Sigmoid colon (tissue), 7 donors: ENCODE results near the gene ARPP21. TPM values are rescaled to one million over a fixed set of nuclear protein-coding genes. Genes with fewer than 3 reads are reported as not detected.

Source experiments
- DNase-seq: peaks from one replicate; pipeline ENCODE4 v3.0.0-alpha.2; 2019
- H3K27ac ChIP-seq, 4 donors: fragments of 200-600 bp; sonication (generic); one replicate each; pipeline ENCODE4 v1.5.1; 2016 to 2019; ENCODE audit warnings: mild to moderate bottlenecking in 1 of 4
- H3K27me3 ChIP-seq, 3 donors: fragments of 200-600 bp; sonication (generic); one replicate each; pipeline ENCODE4 v1.5.1; 2019; ENCODE audit warnings: mild to moderate bottlenecking in 1 of 3
- H3K36me3 ChIP-seq, 4 donors: fragments of 200-600 bp; sonication (generic); one replicate each; pipeline ENCODE4 v1.5.1; 2016 to 2019
- H3K4me1 ChIP-seq, 4 donors: fragments of 200-600 bp; sonication (generic); one replicate each; pipeline ENCODE4 v1.5.1; 2017 to 2019
- H3K4me3 ChIP-seq, 4 donors: fragments of 200-600 bp; sonication (generic); one replicate each; pipeline ENCODE4 v1.5.1; 2017 to 2019; ENCODE audit warnings: mild to moderate bottlenecking in 2 of 4, moderate library complexity in 1 of 4
- H3K9me3 ChIP-seq, 4 donors: fragments of 200-600 bp in 3 of 4; sonication (generic) in 3 of 4; one replicate each; pipeline versions ENCODE4 v1.5.1 to v1.6.1; 2013 to 2019
- CTCF ChIP-seq, 4 experiments: fragments of 450-650 bp in 3 of 4; fragments of 200-600 bp in 1 of 4; IDR thresholded peaks; one replicate each; pipeline ENCODE4 v1.5.1; 2016 to 2019; ENCODE audit warnings: antibody characterized with exemption in 4 of 4, mild to moderate bottlenecking in 3 of 4, moderate library complexity in 2 of 4
- EP300 ChIP-seq, 4 donors: sonication (generic); formaldehyde crosslinking; IDR thresholded peaks; one replicate each; pipeline ENCODE4 v1.6.1; 2017; ENCODE audit warnings: antibody characterized with exemption in 4 of 4
- POLR2A ChIP-seq, 2 donors: fragments of 450-650 bp; IDR thresholded peaks; one replicate each; pipeline ENCODE4 v1.6.1; 2016; ENCODE audit warnings: antibody characterized with exemption in 2 of 2, mild to moderate bottlenecking in 2 of 2, moderate library complexity in 2 of 2
- POLR2AphosphoS5 ChIP-seq, 4 donors: sonication (generic); formaldehyde crosslinking; IDR thresholded peaks; one replicate each; pipeline ENCODE4 v1.6.1; 2017; ENCODE audit warnings: antibody characterized with exemption in 4 of 4
- WGBS, 2 donors: extraction: QIAGEN DNeasy Blood & Tissue Kit; methylation state at CpG; one replicate each; pipeline ENCODE4 v1.1.7; 2013; 5-methylcytosine and 5-hydroxymethylcytosine counted together
- intact Hi-C: fragments of 100-400 bp; cut with DNase I; formaldehyde crosslinking; loops from one replicate; pipeline ENCODE4 v1.15.1; 2023
- polyA plus RNA-seq, 3 donors: library from polyadenylated mRNA; stranded (reverse); fragments of 200-250 nt; gene quantifications; one replicate each; pipeline ENCODE4 v1.2.3, GENCODE V29; 2013
- total RNA-seq, 4 donors: library from RNA; depleted of rRNA; stranded (reverse); fragments of >200 nt; gene quantifications; one replicate each; pipeline ENCODE4 v1.1.0, GENCODE V29; 2016
- donor health status: healthy with polysubstance abuse.
- donor health status: Bipolar disorder and iron deficiency.
- donor health status: healthy.

ARPP21 gene
- total and polyA plus RNA-seq, 7 donors = 0.51 to 1.9 (median 1.1) TPM; not detected in 2

DNA sequence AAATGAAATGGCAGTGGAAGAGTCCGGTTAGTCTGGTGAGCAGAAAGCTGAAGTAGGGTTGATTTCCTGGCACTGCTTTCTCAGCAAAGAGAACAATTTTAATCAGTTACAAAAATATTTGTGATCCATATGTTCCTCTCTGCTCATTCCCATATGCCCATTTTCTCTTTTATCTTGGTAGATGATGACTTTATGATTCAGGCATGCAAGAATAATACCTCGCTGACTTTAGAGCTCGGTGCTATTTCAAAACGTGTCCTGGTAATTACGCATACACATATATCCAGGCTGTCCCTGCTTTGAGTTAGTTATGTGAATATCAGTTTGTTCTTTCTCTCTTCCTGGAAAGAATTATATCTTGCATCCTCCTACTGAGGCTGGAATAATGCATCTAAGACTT is 38.5 kb downstream of the ARPP21 start:
- intact Hi-C loops = no loop called here
- Histone ChIP-seq H3K36me3 (no peaks in the 10 kb centered on the region), H3K4me1 (no peaks in the 10 kb centered on the region), H3K27me3 (no peaks in the 10 kb centered on the region), H3K4me3 (no peak overlapping the region), H3K9me3 (no peaks in the 10 kb centered on the region), H3K27ac (no peak overlapping the region)
- no peak for TF ChIP-seq POLR2A (IDR thresholded peaks at IDR 0.05)
- WGBS, 2 donors = 80 to 91% methylated on average over 5 of the region's 5 CpGs
- no peak for DNase-seq

DNA sequence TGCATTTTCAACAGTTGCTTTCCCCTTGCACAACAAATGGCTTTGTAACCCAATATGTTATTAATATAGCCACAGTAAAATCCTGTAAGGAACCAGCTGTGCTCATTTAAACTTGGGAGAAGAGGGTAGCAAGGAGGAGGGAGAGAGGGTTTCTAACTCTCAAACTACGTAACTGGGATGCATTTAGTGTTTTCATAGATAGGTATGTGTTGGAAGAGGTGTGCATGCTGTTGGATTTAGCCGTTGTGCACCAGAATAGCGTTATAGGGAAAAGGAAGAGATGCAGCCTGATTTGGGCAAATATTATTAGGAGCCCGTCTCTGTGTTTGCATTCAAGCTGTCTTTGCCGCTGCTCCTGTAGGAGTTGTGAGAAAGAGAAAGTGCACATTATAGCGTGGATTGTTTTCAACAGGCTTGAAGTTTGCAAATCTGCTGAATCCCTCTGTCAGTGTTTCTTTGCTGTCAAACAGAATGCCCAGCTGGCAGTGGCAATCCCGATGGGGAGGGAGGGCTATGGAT is 39.4 kb downstream of the ARPP21 start:
- Histone ChIP-seq H3K27ac (no peak overlapping the region), H3K27me3 (no peaks in the 10 kb centered on the region), H3K4me1 (no peaks in the 10 kb centered on the region), H3K4me3 (no peak overlapping the region), H3K36me3 (no peaks in the 10 kb centered on the region), H3K9me3 (no peaks in the 10 kb centered on the region)
- WGBS, 2 donors = 56 to 68% methylated on average over 7 of the region's 7 CpGs
- DNase-seq = no peak
- TF ChIP-seq POLR2A (IDR thresholded peaks at IDR 0.05) = no peak
- no peak for TF ChIP-seq EP300 (IDR thresholded peaks at IDR 0.05)
- TF ChIP-seq POLR2AphosphoS5 (IDR thresholded peaks at IDR 0.05) = no peak
- no peak for TF ChIP-seq CTCF (IDR thresholded peaks at IDR 0.05)
- intact Hi-C loops = no loop called here

DNA sequence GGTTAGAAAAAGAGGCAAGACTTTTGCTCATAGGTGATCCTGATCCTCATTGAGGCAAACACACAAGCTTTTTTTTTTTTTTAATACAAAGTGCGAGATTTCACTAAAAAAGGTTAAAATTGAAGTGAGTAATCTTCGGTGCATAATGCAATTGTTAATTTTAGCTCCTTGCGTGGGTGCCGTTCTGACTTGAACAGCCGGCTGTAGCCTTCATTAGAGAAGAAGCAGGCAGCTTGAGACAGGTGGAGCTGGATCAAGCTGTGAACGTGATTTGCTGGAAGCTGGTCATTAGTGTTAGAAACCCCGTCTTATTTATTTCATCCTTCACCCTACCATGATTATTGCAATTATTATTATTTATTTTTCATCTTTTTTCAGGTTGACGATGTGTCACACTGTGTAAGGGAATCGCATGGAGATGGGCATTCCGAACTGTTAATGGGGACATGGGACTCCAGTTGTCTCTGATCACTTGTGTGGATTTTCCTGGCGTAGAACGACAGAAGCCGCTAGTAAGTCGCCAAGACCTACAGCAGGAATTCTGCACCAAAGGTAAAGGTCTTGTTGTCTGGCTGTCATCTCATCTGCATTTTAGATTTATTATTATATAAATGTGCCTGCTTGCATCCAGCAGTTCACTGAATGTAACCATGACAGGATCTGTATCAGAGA is 40.2 kb downstream of the ARPP21 start:
- TF ChIP-seq CTCF (IDR thresholded peaks at IDR 0.05) = no peak
- no peaks in the 10 kb centered on the region for H3K27me3 ChIP-seq
- no peak overlapping the region for H3K27ac ChIP-seq
- intact Hi-C loops = no loop called here
- no peaks in the 10 kb centered on the region for H3K9me3 ChIP-seq
- H3K4me3 ChIP-seq = no peak overlapping the region
- H3K4me1 ChIP-seq = no peaks in the 10 kb centered on the region
- DNase-seq = no peak
- H3K36me3 ChIP-seq = no peaks in the 10 kb centered on the region
- 87 to 88% methylated on average over 14 of the region's 14 CpGs for WGBS, 2 donors

DNA sequence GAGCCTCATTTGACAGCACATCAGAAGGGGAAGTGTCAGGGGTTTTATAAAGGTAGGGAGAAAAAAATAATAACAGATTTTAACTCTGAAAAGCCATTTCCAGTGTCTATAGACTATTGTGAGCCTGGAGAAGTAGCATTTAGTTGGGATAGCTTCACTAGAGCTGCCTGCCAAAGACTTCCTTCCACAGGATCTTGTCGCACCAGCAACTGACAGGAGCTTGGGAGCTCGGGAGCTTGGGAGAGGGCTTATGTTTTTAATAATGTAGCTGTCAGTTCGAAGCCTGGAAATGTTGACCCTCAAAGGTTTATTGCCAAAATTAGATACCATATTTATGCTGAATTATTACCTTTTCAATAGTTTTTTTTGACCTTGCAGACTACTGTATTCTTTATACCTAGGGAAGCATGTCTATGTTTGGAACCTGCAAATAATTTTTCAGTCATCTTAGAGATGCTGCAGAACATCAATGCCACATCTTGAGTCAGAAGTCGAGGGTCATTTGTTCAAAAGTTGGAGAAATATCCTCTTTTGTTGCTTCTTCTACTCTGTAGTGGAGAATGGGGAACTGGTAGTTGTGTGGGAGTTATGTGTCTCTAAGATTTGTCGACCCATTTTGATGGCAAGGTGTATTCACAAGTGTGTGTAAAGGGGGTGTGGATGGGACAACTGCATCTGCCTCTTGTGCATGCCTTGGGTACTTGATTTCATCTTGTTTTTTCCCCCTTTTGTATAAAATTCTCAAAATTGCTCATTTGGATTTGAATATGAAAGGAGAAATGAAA is 41.7 kb downstream of the ARPP21 start:
- WGBS, 2 donors = 55% methylated on average over 5 of the region's 5 CpGs
- TF ChIP-seq POLR2AphosphoS5 (IDR thresholded peaks at IDR 0.05) = no peak

DNA sequence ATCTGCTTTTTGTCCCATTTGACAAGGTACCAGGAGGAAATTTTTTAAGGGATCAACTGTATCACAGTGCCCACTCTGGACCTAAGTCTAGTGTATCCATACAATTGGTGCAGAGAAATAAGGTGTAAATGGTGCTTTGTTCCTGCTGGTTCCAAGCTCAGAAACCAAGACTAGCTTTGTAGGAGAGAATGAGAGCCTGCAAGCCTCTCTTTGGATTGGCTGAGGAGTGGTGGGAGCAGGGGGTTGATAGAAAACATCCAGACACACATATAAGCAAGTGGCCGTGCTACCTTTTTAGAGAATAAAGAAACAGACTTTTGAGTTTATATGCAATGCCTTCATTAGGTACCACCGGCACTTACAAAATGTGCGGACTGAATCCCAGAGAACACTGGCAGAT is 45.8 kb downstream of the ARPP21 start:
- no peak for DNase-seq
- H3K27me3 ChIP-seq = no peaks in the 10 kb centered on the region
- intact Hi-C loops = no loop called here
- H3K36me3 ChIP-seq = no peaks in the 10 kb centered on the region
- 89 to 91% methylated on average over 3 of the region's 3 CpGs for WGBS, 2 donors
- no peaks in the 10 kb centered on the region for H3K4me1 ChIP-seq
- TF ChIP-seq EP300 (IDR thresholded peaks at IDR 0.05) (no peak), POLR2AphosphoS5 (IDR thresholded peaks at IDR 0.05) (no peak), POLR2A (IDR thresholded peaks at IDR 0.05) (no peak), CTCF (IDR thresholded peaks at IDR 0.05) (no peak)
- no peak overlapping the region for H3K4me3 ChIP-seq
- H3K9me3 ChIP-seq = no peaks in the 10 kb centered on the region
- no peak overlapping the region for H3K27ac ChIP-seq

More for the DNA sequence above, 41.7 kb downstream of the ARPP21 start:
- intact Hi-C loops = no loop called here
- Histone ChIP-seq H3K36me3 (no peaks in the 10 kb centered on the region), H3K9me3 (no peaks in the 10 kb centered on the region), H3K4me1 (no peaks in the 10 kb centered on the region), H3K27ac (no peak overlapping the region), H3K27me3 (no peaks in the 10 kb centered on the region), H3K4me3 (no peak overlapping the region)
- DNase-seq = no peak
